ENCODE results near the gene TIE1.

GRCh38 chr1:43315481-43315880 is 14.7 kb downstream of the TIE1 start:
- TF ChIP-seq, protein P1, sequence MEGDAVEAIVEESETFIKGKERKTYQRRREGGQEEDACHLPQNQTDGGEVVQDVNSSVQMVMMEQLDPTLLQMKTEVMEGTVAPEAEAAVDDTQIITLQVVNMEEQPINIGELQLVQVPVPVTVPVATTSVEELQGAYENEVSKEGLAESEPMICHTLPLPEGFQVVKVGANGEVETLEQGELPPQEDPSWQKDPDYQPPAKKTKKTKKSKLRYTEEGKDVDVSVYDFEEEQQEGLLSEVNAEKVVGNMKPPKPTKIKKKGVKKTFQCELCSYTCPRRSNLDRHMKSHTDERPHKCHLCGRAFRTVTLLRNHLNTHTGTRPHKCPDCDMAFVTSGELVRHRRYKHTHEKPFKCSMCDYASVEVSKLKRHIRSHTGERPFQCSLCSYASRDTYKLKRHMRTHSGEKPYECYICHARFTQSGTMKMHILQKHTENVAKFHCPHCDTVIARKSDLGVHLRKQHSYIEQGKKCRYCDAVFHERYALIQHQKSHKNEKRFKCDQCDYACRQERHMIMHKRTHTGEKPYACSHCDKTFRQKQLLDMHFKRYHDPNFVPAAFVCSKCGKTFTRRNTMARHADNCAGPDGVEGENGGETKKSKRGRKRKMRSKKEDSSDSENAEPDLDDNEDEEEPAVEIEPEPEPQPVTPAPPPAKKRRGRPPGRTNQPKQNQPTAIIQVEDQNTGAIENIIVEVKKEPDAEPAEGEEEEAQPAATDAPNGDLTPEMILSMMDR (IDR thresholded peaks at IDR 0.05 in 4 of 5, conservative IDR thresholded peaks at IDR 0.05 in 1 of 5): no peak
- TF ChIP-seq POLR2A (IDR thresholded peaks at IDR 0.05): no peak
